Neural cell (in vitro differentiated cells): ENCODE results near the gene REPS1. TPM values are rescaled to one million over a fixed set of nuclear protein-coding genes. Genes with fewer than 3 reads are reported as not detected.

Experiments used
- H2AFZ ChIP-seq: fragments of 200-600, 300-800 bp; sonication (generic), shearing (Covaris generic); 2 replicates; pipeline ENCODE4 v1.6.0; 2014; ENCODE audit warnings: low read depth, mild to moderate bottlenecking, antibody characterized with exemption, low read length, moderate library complexity
- H3F3A ChIP-seq: fragments of 200-600 bp; shearing (Covaris generic); 2 replicates; pipeline ENCODE4 v1.6.1; 2016; ENCODE audit warnings: mild to moderate bottlenecking, moderate library complexity, mixed read lengths, antibody characterized with exemption, low read length; ENCODE audit not compliant: insufficient read depth, poor library complexity, severe bottlenecking
- H3K27ac ChIP-seq: fragments of 200-600, 300-800 bp; sonication (generic), shearing (Covaris generic); 2 replicates; pipeline ENCODE4 v1.5.1; 2014; ENCODE audit warnings: mild to moderate bottlenecking, low read length, moderate library complexity
- H3K27me3 ChIP-seq: fragments of 300-800, 200-600 bp; sonication (generic), shearing (Covaris generic); 2 replicates; pipeline ENCODE4 v1.6.0; 2014; ENCODE audit warnings: mild to moderate bottlenecking, low read depth, low read length, moderate library complexity; ENCODE audit not compliant: insufficient read depth
- H3K36me3 ChIP-seq: fragments of 300-800, 200-600 bp; sonication (generic), shearing (Covaris generic); 2 replicates; pipeline ENCODE4 v1.5.1; 2014; ENCODE audit warnings: mild to moderate bottlenecking, antibody characterized with exemption, low read length, moderate library complexity; ENCODE audit not compliant: insufficient read depth
- H3K4me2 ChIP-seq: fragments of 300-800, 200-600 bp; sonication (generic), shearing (Covaris generic); 2 replicates; pipeline ENCODE4 v1.6.0; 2014; ENCODE audit warnings: mild to moderate bottlenecking, low read length
- H3K4me3 ChIP-seq: fragments of 300-800, 200-600 bp; sonication (generic), shearing (Covaris generic); 2 replicates; pipeline ENCODE4 v1.5.1; 2014; ENCODE audit warnings: mild to moderate bottlenecking, low read length, moderate library complexity
- H3K79me2 ChIP-seq: fragments of 200-600 bp; shearing (Covaris generic); replicated peaks from 2 replicates; pipeline ENCODE4 v1.6.0; 2014; ENCODE audit warnings: mild to moderate bottlenecking, low read length, moderate library complexity; ENCODE audit not compliant: insufficient read depth
- H3K9ac ChIP-seq: fragments of 300-800, 200-600 bp; sonication (generic), shearing (Covaris generic); 2 replicates; pipeline ENCODE4 v1.6.1; 2016; ENCODE audit warnings: mild to moderate bottlenecking, low read length, mixed read lengths
- H3K9me2 ChIP-seq: fragments of 200-600 bp; shearing (Covaris generic); 2 replicates; pipeline ENCODE4 v1.6.1; 2016; ENCODE audit warnings: mild to moderate bottlenecking, low read length, mixed read lengths; ENCODE audit not compliant: insufficient read depth
- H3K9me3 ChIP-seq: fragments of 200-600, 300-800 bp; sonication (generic), shearing (Covaris generic); 2 replicates; pipeline ENCODE4 v1.6.1; 2016; ENCODE audit warnings: mild to moderate bottlenecking, mixed run types, low read length, moderate library complexity, mixed read lengths
- H4K20me1 ChIP-seq: fragments of 200-600 bp; shearing (Covaris generic); 2 replicates; pipeline ENCODE4 v1.6.1; 2016; ENCODE audit warnings: mild to moderate bottlenecking, mixed run types; ENCODE audit not compliant: insufficient read depth
- CTCF ChIP-seq: fragments of 450-650 bp; IDR thresholded peaks from 2 replicates; pipeline ENCODE4 v1.5.1; 2014; ENCODE audit warnings: antibody characterized with exemption, mild to moderate bottlenecking, moderate library complexity; ENCODE audit not compliant: poor library complexity, severe bottlenecking
- EP300 ChIP-seq: fragments of 450-650 bp; conservative IDR thresholded peaks from 2 replicates; pipeline ENCODE4 v1.6.1; 2014; ENCODE audit warnings: antibody characterized with exemption, mild to moderate bottlenecking, moderate library complexity; ENCODE audit not compliant: poor library complexity, severe bottlenecking
- EZH2 ChIP-seq: fragments of 200-600, 300-800 bp; shearing (Covaris generic), sonication (generic); IDR thresholded peaks from 2 replicates; pipeline ENCODE4 v1.6.1; 2014; ENCODE audit warnings: antibody characterized with exemption, low read length, borderline replicate concordance, mild to moderate bottlenecking; ENCODE audit not compliant: insufficient read depth, poor library complexity, severe bottlenecking
- MXI1 ChIP-seq: fragments of 450-650 bp; conservative IDR thresholded peaks from 2 replicates; pipeline ENCODE4 v1.6.1; 2014; ENCODE audit warnings: antibody characterized with exemption, mild to moderate bottlenecking; ENCODE audit not compliant: poor library complexity, severe bottlenecking
- POLR2AphosphoS5 ChIP-seq: IDR thresholded peaks from 2 replicates; pipeline ENCODE4 v1.6.1; 2012
- RAD21 ChIP-seq: fragments of 450-650 bp; conservative IDR thresholded peaks from 2 replicates; pipeline ENCODE4 v1.6.1; 2014; ENCODE audit warnings: antibody characterized with exemption, mild to moderate bottlenecking, moderate library complexity
- REST ChIP-seq: IDR thresholded peaks from 2 replicates; pipeline ENCODE4 v1.6.1; 2012; ENCODE audit warnings: borderline replicate concordance
- SMC3 ChIP-seq: fragments of 450-650 bp; conservative IDR thresholded peaks from 2 replicates; pipeline ENCODE4 v1.6.1; 2014; ENCODE audit warnings: antibody characterized with exemption, mild to moderate bottlenecking, moderate library complexity; ENCODE audit not compliant: poor library complexity
- TAF1 ChIP-seq: IDR thresholded peaks from 2 replicates; pipeline ENCODE4 v1.6.1; 2012; ENCODE audit warnings: low read depth
- polyA plus RNA-seq: library from polyadenylated mRNA; depleted of rRNA; stranded (reverse); fragments of >200 nt; gene quantifications from 2 replicates; pipeline ENCODE4 v1.2.3, GENCODE V29; 2014

Gene REPS1
- polyA plus RNA-seq, 1 donor from 2014 or later, result 64.9 TPM

- H3K27me3 ChIP-seq, result no peaks in the 10 kb centered on the region
- no peak overlapping the region for H2AFZ ChIP-seq
- H3F3A ChIP-seq, result no peaks in the 10 kb centered on the region
- H3K9me3 ChIP-seq, result no peaks in the 10 kb centered on the region
- peaks cover 72% of the 10 kb centered on the region for H3K79me2 ChIP-seq
- H3K4me2 ChIP-seq, result no peak overlapping the region
- H3K4me3 ChIP-seq, result no peak overlapping the region
- no peak overlapping the region for H3K27ac ChIP-seq
- TF ChIP-seq REST (no peak), MXI1 (no peak), RAD21 (no peak), POLR2AphosphoS5 (no peak), CTCF (no peak), EZH2 (no peak), SMC3 (no peak), TAF1 (no peak), EP300 (no peak)
- no peaks in the 10 kb centered on the region for H4K20me1 ChIP-seq
- no peaks in the 10 kb centered on the region for H3K36me3 ChIP-seq
- H3K9ac ChIP-seq, result no peak overlapping the region
- no peaks in the 10 kb centered on the region for H3K9me2 ChIP-seq
These were observed 15.8 kb downstream of the REPS1 start for GRCh38 chr6:138972226-138972665.

- TF ChIP-seq EZH2 (no peak), REST (no peak), RAD21 (no peak), MXI1 (no peak), POLR2AphosphoS5 (no peak), TAF1 (no peak), CTCF (no peak)
- Histone ChIP-seq H3K9ac (no peak overlapping the region), H3K36me3 (no peaks in the 10 kb centered on the region), H3K27me3 (no peaks in the 10 kb centered on the region), H3K27ac (no peak overlapping the region), H3K9me2 (no peaks in the 10 kb centered on the region), H3F3A (no peaks in the 10 kb centered on the region), H3K4me3 (no peak overlapping the region), H3K9me3 (no peaks in the 10 kb centered on the region), H3K79me2 (peaks cover 68% of the 10 kb centered on the region), H2AFZ (no peak overlapping the region), H4K20me1 (no peaks in the 10 kb centered on the region), H3K4me2 (no peak overlapping the region)
These were observed 16.5 kb downstream of the REPS1 start for GRCh38 chr6:138971601-138972000.
